EL (cell line): ENCODE data around the gene SMIM7.
"Not testable (repeated sequence)": the region's sequence is repeated elsewhere in the genome, so short reads cannot be mapped to it uniquely, and the experiment has no call there.

ENCODE experiments used
- DNase-seq: peaks from one replicate; pipeline ENCODE4 v3.0.0-alpha.2; 2016

Gene SMIM7

DNA sequence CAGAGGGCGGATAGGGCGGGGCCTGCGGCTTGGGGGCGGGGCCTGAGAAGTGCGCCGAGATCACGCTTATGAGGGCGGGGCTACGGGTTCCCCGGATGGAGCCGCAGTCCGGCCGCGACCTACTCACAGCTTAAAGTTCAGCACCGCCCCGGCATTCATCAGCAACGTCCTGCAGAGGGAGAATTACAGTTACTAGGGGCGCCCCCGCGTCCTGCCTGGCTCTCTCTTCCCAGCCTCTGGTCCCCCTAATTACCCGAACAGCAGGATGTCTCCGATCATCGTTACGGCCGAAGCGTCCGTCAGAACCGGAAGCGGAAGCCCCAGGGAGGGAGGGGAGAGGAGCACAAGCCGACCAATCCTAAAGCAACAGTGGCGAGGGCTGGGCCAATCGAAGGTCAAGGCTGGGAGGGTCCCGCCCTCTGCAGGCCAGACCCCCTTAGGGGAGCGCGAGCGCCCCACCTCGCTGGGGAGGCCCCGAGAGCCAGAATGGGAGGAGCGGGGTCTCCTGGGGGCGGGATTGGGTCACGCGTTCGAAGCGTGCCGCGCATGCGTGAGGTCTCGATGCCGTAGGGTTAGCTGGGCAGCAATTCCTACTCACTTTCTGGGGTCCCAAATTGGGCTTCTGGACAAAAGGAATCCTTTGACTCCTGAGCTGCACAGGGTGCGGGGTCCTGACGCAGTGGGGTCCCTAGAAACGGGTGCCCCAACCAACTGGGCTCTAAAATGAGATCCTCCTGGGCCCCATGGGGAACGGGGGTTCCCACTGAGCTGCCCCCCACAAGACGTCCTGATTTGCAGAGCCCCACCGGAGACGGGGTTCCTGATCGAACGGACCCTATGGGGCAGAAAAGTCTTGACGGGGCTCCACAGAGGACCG is at the start of gene SMIM7:
SMIM7 (minus strand) TSS at position 313 of the 877 bp plus-strand sequence; CDS start at position 279, 34 bp downstream.
- peak; percentile 99 for DNase-seq

DNA sequence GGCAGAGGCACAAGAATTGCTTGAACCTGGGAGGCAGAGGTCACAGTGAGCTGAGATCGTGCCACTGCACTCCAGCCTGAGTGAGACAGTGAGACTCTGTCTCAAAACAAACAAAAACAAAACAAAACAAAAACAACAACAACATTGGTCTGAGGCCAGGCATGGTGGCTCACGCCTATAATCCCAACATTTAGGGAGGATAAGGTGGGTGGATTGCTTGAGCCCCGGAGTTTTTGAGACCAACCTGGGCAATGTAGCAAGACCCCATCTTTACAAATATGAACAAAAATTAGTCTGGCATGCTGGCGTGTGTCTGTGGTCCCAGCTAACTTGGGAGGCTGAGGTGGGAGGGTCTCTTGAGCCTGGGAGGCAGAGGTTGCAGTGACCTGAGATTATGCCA is 43.7 kb upstream of the SMIM7 start:
- DNase-seq, result no peak

DNA sequence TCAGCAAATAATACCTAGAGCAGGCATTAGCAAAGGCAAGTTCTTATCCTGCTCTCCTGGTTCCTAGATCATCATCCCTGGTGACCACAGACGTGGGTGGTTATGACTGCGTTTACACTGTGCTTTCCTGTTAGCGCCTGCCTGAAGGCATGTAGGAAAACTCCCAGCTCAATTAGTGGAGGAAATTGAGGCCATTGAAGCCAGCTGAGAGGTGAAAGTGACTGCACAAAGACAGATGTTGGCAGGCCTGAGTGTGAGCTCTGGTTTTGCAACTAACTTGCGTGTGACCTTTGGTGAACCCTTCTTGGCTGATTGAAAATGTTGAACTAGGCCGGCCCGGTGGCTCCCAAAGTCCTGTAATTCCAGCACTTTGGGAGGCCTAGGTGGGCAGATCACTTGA is 42.2 kb upstream of the SMIM7 start:
- DNase-seq, result peak; percentile 76

DNA sequence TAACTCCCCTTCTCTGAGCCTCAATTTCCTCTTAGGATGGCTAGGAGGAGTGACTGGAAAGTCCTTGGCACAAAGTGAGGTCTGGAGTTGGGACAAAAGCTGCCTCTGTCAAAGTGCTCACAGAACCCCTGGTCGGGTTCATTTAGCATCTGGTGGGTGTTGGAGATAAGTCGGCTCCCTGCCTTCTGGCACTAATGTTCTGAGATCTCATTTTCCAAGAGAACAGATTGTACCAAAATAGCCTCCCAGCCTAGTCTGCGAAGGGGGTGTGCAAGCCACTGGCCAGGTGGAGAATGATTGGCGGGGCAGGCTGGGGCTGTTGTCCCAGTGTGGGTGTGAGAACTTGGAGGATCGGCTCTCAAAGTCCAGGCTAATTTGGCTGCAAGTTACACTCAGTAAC is 39.0 kb upstream of the SMIM7 start:
- DNase-seq, result no peak

DNA sequence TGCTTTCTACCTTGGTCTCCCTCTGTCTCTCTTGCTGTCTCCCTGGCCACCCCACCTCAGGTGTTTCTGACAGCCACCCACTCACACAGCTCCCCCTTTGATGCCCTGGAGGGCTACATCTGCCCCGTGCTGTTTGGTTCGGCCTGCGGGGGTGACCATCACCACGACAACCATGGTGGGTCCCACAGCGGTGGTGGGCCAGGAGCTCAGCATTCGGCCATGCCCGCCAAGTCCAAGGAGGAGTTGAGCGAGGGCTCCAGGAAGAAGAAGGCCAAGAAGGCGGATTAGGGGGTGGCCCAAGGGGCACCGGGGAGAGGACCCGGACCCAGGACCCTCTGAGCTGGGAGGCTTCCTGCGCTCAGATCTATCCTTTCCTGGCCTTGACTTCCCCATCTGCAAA is 28.1 kb upstream of the SMIM7 start:
- no peak for DNase-seq

DNA sequence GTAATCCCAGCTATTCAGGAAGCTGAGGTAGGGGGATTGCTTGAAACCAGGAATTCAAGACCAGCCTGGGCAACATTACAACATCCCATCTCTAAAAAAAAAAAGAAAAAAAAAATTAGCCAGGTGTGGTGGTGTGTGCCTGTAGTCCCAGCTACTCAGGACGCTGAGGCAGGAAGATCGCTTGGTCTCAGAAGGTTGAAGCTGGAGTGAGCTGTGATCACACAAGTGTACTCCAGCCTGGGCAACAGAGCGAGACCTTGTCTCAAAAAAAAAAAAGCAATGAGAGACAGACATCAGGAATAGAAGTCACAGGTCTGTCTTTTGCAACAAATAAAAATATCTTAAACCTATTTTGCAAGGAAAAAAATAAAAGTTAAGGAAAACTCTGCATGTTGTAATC is 24.3 kb upstream of the SMIM7 start:
- no peak for DNase-seq

DNA sequence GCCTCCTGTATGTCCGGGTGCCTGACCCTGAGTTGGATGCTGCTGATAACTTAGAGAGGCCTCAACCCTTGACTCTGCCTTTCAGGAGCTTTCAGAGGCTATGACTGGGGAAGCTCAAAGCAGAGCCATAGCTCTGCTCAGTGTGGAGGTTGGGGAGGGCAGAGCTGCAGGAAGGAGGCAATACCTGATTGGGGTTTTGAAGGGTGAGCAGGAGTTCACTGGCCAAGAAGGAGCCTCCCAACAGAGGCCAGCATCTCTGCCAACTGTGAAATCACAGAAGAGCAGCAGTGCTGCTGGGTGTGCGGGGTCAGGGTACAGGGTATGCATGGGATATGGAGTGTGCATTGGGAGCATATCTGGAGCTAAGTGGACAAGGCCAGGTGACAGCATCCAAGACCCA is 22.6 kb upstream of the SMIM7 start:
- DNase-seq, result no peak

DNA sequence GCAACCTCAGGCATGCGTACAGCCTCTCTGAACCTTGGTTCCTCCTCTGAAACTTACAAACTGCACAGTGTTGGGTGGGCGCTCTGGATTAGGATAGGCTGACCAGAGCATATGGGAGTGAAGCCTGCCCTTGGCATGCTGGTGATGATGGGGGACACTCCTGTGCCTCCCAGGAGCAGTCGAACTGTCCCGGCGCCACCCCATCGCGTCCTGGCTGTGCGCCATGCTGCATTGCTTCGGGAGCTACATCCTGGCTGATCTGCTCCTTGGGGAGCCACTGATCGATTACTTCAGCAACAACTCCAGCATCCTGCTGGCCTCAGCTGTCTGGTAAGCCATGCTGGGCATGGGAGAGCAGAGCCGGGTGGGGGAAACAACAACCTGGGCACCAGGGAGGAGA is 19.9 kb upstream of the SMIM7 start:
- DNase-seq, result no peak

DNA sequence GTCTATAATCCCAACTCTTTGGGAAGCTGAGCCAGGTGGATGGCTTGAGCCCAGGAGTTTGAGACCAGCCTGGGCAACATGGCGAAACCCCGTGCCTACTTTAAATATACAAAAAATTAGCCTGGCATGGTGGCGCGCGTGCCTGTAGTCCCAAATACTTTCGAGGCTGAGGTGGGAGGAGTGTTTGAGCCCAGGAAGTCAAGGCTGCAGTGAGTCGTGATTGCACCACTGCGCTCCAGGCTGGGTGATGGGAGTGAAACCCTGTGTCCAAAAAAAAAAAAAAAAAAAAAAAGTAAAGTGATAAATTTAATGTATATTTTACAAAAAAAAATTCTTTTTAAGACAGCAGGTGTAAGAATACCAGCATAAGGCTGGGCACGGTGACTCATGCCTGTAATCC is 18.6 kb upstream of the SMIM7 start:
- DNase-seq, result peak; percentile 40

DNA sequence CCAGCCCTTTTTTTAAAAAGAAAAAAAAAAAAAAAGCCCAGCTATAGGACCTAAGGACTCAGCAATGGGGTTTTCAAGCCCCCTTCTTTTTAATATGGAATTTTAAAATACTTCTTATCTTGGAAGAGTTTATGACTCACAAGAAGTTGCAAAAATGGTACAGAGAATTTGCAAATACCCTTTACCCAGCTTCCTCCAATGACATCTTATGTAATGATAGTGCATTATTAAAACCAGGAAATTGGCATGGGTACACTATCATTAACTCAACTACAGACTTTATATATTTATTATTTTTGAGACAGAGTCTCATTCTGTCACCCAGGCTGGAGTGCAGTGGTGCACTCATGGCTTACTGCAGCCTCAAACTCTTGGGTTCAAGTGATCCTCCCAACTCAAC is 17.1 kb upstream of the SMIM7 start:
- DNase-seq, result no peak

DNA sequence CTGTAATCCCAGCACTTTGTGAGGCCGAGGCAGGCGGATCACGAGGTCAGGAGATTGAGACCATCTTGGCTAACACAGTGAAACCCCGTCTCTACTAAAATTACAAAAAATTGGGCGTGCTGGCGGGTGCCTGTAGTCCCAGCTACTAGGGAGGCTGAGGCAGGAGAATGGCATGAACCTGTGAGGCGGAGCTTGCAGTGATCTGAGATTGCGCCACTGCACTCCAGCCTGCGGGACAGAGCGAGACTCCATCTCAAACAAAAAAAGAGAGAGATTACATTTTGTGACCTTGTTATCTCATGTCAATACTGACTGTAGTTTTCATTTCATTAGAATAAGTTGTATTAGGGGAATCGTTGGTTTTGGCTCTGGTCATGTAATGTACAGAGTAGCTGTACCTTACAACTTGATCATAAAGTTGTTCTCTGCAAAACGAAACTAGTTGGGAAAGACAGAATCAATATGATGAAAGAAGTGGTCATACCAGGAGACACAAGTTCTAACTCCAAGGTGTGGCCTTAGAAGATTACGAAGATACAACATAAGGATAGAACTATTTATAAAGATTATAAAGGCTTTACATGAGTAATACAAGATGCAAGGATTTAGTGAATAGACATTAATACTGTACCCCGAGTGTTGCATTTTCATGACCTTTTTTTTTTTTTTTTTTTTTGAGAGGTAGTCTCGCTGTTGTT is 16.3 kb upstream of the SMIM7 start:
- DNase-seq, result no peak

DNA sequence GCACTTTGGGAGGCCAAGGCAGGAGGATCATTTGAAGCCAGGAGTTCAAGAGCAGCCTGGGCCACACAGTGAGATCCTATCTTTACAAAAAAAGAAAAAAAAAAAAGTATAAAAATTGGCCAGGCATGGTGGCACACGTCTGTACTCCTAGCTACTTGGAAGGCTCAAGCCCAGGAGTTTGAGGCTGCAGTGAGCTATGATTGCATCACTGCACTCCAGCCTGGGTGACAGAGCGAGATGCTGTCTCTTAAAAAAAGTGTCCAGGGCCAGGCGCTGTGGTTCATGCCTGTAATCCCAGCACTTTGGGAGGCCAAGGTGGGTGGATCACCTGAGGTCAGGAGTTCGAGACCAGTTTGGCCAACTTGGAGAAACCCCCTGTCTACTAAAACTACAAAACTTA is 13.9 kb upstream of the SMIM7 start:
- not testable (repeated sequence) for DNase-seq

DNA sequence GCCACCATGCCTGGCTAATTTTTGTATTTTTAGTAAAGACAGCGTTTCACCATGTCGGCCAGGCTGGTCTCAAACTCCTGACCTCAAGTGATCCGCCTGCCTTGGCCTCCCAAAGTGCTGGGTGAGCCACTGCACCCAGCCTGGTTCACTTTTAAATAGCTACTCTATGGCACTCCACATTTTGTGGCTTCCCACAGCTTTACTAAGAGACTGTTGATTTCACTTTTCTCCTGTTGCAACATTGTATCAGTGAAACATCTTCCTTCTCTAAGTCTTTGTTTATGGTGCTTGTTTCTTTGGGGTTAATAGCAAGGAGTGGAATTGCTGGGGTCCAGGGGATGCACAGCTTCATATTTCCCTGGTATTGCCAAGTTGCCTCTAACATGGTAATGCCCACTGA is 13.3 kb upstream of the SMIM7 start:
- no peak for DNase-seq

DNA sequence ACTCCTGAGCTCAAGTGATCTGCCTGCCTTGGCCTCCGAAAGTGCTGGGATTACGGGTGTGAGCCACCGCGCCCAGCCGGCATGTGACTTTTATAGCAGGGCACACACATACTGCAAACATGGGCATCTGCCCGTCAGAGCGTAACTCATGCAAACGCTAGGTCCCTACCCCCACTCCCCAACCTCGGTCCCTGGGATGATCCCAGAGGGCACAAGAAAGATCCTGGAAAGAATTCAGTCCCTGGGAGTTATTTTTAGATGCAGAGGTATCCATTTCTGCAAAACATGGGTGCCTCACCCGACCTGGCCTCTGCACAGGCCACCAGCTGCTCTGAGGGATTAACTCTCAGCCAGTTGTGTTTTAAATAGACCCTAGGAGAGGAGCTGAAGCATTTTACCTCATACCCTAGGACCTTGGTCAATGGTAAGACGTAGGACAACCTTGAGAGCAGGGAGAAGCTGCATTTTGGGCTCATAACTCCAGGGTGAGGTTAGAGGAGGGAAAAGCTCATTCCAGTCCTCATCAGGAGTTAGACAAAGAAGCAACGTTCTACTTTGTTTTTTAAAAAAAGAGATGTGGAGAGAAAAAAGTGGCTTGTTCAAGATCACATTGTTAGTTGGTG is 11.8 kb upstream of the SMIM7 start:
- no peak for DNase-seq

DNA sequence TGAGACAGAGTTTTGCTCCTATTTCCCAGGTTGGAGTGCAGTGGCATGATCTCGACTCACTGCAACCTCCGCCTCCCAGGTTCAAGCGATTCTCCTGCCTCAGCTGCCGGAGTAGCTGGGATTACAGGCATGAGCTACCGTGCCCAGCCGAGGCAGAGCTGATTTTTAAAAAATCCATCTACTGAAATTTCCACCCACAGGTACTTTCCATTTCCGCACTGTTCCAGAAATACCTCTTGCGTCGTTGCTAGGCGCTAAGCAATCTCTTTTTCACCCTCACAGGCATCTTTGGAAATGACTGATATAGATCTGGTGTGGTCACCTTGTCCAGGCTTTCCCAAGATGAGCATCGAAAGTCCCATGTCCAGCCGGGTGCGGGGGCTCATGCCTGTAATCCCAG is 10.3 kb upstream of the SMIM7 start:
- DNase-seq, result no peak

DNA sequence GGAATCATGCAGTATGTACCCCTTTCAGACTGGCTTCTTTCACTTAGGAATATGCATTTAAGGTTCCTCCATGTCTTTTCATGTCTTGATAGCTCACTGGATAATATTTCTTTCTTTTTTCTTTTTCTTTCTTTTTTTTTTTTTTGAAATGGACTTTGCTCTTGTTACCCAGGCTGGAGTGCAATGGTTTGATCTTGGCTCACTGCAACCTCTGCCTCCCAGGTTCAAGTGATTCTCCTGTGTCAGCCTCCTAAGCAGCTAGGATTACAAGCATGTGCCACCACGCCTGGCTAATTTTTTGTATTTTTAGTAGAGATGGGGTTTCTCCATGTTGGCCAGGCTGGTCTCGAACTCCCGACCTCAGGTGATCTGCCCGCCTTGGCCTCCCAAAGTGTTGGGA is 8.8 kb upstream of the SMIM7 start:
- not testable (repeated sequence) for DNase-seq

DNA sequence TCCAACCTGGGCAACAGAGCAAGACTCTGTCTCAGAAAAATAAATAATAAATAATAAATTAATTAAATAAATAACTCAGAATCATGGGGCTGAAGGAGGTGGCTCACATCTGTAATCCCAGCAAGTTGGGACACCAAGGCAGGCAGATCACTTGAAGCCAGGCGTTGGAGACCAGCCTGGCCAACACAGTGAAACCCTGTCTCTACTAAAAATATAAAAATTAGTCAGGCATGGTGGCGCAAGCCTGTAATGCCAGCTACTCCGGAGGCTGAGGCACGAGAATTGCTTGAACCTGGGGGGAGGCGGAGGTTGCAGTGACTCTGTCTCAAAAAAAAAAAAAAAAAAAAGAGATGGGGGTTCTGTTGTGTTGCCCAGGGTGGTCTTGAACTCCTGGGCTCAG is 8.2 kb upstream of the SMIM7 start:
- DNase-seq, result no peak

DNA sequence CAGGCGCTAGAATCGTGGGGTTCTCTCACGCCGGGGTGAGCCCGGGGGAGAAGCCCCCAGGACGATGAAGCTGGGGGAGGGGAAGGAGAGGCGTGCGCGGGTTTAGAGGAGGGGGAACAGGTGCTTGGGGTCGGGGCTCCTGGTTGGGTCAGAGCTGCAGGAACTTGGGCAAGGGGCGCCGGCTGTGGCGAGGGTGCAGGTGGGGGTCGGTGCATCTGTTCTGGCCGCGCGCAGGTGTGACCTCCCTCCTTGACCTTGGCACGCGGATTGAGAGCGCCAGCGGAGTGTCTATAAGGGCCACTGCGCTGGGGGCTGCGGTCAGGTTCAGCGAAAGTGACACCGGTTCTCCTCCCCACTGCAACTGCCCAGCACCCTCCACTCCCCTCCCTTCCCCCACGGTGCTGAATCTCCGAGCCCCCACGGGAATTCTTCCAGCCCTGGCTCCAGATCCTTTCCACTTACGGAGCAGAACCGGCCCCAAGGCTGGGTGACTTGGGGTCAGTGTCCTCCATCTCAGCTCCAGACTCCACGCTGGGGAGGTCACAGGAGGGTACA is 1.6 kb upstream of the SMIM7 start:
- no peak for DNase-seq

DNA sequence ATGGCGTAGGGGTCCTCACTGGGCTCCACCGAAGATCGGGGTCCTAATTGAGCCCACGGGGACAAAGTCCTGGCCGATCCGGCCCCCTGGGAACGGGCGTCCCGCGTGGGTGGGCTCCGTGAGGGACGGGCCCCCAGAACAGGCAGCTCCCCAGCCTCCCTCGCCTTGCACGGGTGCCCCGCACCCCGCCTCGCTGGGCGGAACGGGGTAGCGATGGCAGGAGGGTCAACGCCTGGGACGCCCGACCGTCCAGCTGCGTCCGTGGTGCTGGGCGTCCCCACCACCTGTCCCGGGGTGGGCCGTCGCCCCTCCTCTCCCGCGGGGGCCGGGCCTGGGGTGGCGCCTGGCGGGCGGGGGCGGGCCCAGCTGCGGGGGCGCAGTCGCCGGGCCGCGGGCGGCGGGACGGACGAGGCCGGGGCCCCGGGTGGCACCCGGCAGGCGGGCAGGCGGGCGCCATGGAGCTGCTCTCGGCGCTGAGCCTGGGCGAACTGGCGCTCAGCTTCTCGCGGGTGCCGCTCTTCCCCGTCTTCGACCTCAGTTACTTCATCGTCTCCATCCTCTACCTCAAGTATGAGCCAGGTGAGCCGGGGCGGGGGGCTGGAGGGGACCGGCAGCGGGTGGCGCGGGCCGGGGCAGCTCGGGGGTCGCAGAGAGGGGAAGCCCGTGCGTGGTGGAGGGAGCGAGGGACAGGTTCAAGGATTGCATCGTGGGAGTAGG is 977 bp upstream of the SMIM7 start, which contains the start of gene TMEM38A:
TMEM38A (plus strand) TSS at position 377 of the 717 bp plus-strand sequence; CDS start at position 456, 79 bp downstream.
- DNase-seq, result peak; percentile 36

DNA sequence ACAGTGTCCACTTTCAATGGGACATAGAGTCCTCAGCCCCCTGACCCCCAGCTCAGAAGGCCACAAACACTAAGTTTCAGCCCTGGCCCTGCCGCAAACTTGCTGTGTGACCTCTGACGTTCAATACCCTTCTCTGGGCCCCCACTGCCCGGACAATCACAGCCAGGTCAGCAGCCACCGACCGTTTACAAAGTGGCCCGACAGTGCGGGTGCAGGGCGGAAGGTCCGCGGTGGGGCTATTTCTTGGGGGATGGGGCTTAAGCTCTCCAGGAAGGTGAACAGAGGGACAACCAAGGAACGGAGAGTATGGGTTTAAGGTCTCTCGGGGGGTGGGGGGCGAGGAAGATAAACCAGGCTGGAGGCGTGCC is 496 bp downstream of the SMIM7 start:
- DNase-seq, result no peak

DNA sequence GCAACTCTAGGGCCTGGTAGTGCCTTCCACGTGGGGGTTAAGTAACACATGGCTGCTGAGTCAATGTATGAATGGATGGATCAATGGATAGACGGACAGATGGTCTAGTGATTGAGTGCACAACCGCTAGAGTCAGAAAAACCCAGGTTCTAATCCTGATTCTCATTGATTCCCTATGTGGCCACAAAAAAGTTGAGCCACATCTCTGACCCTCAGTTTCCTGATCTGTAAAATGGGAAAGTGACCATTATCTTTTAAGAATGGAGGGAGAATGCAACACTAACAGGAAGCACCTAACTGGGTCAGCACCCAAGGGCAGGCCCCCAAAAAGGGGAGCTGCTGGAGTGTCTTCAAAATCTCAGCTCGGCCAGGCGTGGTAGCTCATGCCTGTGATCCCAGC is 2.6 kb downstream of the SMIM7 start:
- no peak for DNase-seq

DNA sequence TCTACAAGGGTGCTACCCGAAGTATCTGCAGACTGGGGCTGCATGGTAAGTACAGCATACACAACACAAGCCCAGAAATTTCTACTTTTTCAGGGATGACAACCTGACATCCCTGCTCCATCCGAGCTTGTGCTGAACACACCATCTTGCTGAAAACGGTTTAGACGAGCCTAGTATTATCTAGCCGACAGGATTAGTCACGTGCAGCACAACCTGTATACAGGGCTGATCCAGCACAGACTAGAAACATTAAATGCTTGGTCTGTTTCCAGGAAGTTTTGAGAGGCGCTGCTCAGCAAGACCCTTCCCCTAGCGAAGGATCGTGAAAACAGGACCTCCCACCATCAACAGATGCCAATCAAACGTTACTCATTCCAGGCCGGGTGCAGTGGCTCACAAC is 4.2 kb downstream of the SMIM7 start:
- no peak for DNase-seq

DNA sequence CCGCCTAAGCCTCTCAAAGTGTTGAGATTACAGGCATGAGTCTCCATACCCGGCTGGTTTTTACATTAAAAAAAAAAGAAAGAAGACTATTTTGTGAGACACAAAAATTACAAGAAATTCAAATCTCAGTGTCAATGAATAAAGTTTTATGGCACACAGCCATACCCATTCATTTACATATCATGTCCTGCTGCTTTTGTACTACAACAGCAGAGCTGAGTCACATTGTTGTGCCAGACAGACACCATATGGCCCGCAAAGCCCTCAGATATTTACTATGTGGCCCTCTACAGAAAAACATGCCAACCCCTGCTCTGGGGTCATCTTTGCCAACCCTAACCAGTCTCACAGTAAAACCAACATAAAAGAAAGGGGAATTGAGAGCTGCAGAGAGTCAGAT is 5.3 kb downstream of the SMIM7 start:
- no peak for DNase-seq
